Measurements from ENCODE around the gene AFP. TPM values are rescaled to one million over a fixed set of nuclear protein-coding genes. Genes with fewer than 3 reads are reported as not detected.

The AFP gene
- polyA plus RNA-seq = 0.14 TPM in 1 of 2 replicates, not detected in the other
- polyA minus RNA-seq = not detected in 2 replicates

GRCh38 chr4:73435984-73436383, at the start of gene AFP:
Gene AFP (plus strand): TSS chr4:73436221. CDS start chr4:73436263, 42 bp downstream.
- Histone ChIP-seq H3K27me3 (ENCODE audit: insufficient read depth, low read depth, low read length) (no peaks in the 10 kb centered on the region), H3K9me2 (ENCODE audit: insufficient read depth, low read length) (no peaks in the 10 kb centered on the region), H3K4me3 (ENCODE audit: low read length) (no peak within 1 kb of the TSS), H3K9ac (ENCODE audit: low read length) (no peak within 1 kb of the TSS), H3K79me2 (replicated peaks; ENCODE audit: insufficient read depth, low read length) (no peaks in the 10 kb centered on the region), H3K4me2 (ENCODE audit: low read length) (no peak within 1 kb of the TSS), H3F3A (ENCODE audit: insufficient read depth, low read length, poor library complexity, severe bottlenecking) (no peaks in the 10 kb centered on the region), H4K20me1 (ENCODE audit: insufficient read depth) (no peaks in the 10 kb centered on the region), H3K9me3 (ENCODE audit: low read length) (no peaks in the 10 kb centered on the region), H2AFZ (ENCODE audit: low read depth, low read length) (no peak within 1 kb of the TSS), H3K36me3 (ENCODE audit: insufficient read depth, low read length) (no peaks in the 10 kb centered on the region), H3K27ac (ENCODE audit: low read length) (no peak within 1 kb of the TSS)
- TF ChIP-seq EP300 (conservative IDR thresholded peaks at IDR 0.05; ENCODE audit: poor library complexity, severe bottlenecking) (no peak), EZH2 (IDR thresholded peaks at IDR 0.05; ENCODE audit: borderline replicate concordance, insufficient read depth, low read length, poor library complexity, severe bottlenecking) (no peak), REST (IDR thresholded peaks at IDR 0.05; ENCODE audit: borderline replicate concordance) (no peak), RAD21 (conservative IDR thresholded peaks at IDR 0.05) (no peak), POLR2AphosphoS5 (IDR thresholded peaks at IDR 0.05) (no peak), CTCF (IDR thresholded peaks at IDR 0.05; ENCODE audit: poor library complexity, severe bottlenecking) (no peak)

- Histone ChIP-seq H3K9me2 (ENCODE audit: insufficient read depth, low read length) (no peaks in the 10 kb centered on the region), H3K9ac (ENCODE audit: low read length) (no peak overlapping the region), H3K4me2 (ENCODE audit: low read length) (no peak overlapping the region), H3K79me2 (replicated peaks; ENCODE audit: insufficient read depth, low read length) (no peaks in the 10 kb centered on the region), H3F3A (ENCODE audit: insufficient read depth, low read length, poor library complexity, severe bottlenecking) (no peaks in the 10 kb centered on the region), H3K9me3 (ENCODE audit: low read length) (no peaks in the 10 kb centered on the region), H3K27me3 (ENCODE audit: insufficient read depth, low read depth, low read length) (no peaks in the 10 kb centered on the region), H3K4me3 (ENCODE audit: low read length) (no peak overlapping the region), H3K27ac (ENCODE audit: low read length) (no peak overlapping the region), H2AFZ (ENCODE audit: low read depth, low read length) (no peak overlapping the region), H3K36me3 (ENCODE audit: insufficient read depth, low read length) (no peaks in the 10 kb centered on the region), H4K20me1 (ENCODE audit: insufficient read depth) (no peaks in the 10 kb centered on the region)
- TF ChIP-seq SMC3 (conservative IDR thresholded peaks at IDR 0.05; ENCODE audit: poor library complexity) = no peak
- no peak for TF ChIP-seq MXI1 (conservative IDR thresholded peaks at IDR 0.05; ENCODE audit: poor library complexity, severe bottlenecking)
- no peak for TF ChIP-seq RAD21 (conservative IDR thresholded peaks at IDR 0.05)
- TF ChIP-seq POLR2AphosphoS5 (IDR thresholded peaks at IDR 0.05) = no peak
- no peak for TF ChIP-seq EZH2 (IDR thresholded peaks at IDR 0.05; ENCODE audit: borderline replicate concordance, insufficient read depth, low read length, poor library complexity, severe bottlenecking)
- no peak for TF ChIP-seq CTCF (IDR thresholded peaks at IDR 0.05; ENCODE audit: poor library complexity, severe bottlenecking)
- no peak for TF ChIP-seq EP300 (conservative IDR thresholded peaks at IDR 0.05; ENCODE audit: poor library complexity, severe bottlenecking)
- no peak for TF ChIP-seq REST (IDR thresholded peaks at IDR 0.05; ENCODE audit: borderline replicate concordance)
- no peak for TF ChIP-seq TAF1 (IDR thresholded peaks at IDR 0.05; ENCODE audit: low read depth)
Observed at GRCh38 chr4:73387552-73387951, 48.5 kb upstream of the AFP start.

Data from neural cell (in vitro differentiated cells).